HEK293 (cell line): ENCODE data around the gene KIF5A.
A peak's percentile ranks its signal among the peaks of the same experiment; 100 is the strongest.

ENCODE experiments used
- CTCF ChIA-PET: fragments of 350-600 bp; formaldehyde crosslinking; extraction: SDS; loops from one replicate; lab custom pipeline; 2021; ENCODE audit warnings: antibody characterized with exemption; lab: Yijun Ruan, JAX
- POLR2A ChIA-PET: fragments of 300-600 bp; formaldehyde crosslinking; extraction: SDS; loops from one replicate; lab custom pipeline; 2020; ENCODE audit warnings: antibody characterized with exemption, inconsistent platforms; lab: Yijun Ruan, JAX
- H3K27ac ChIP-seq: fragments of 200-500 bp; sonication (Bioruptor generic); 2 replicates; pipeline ENCODE4 v1.5.1; 2014; ENCODE audit warnings: low read depth, low read length, control low read depth, inconsistent platforms; ENCODE audit errors: extremely low read depth
- H3K36me3 ChIP-seq, 2 experiments: fragments of 200-500 bp in 1 of 2; sonication (Bioruptor generic) in 1 of 2; 1 replicate in 1 of 2; 2 replicates in 1 of 2; pipeline ENCODE4 v1.5.1; 2014 to 2017; ENCODE audit warnings: inconsistent platforms in 2 of 2, low read length in 2 of 2; ENCODE audit not compliant: control insufficient read depth in 2 of 2, insufficient read depth in 1 of 2
- H3K4me1 ChIP-seq: fragments of 200-500 bp; sonication (Bioruptor generic); 2 replicates; pipeline ENCODE4 v1.5.1; 2014; ENCODE audit warnings: mild to moderate bottlenecking, low read length, inconsistent platforms; ENCODE audit not compliant: control insufficient read depth, insufficient read depth
- H3K4me3 ChIP-seq: 2 replicates; pipeline ENCODE4 v1.5.1; 2011; ENCODE audit warnings: low read depth, mild to moderate bottlenecking, control low read depth, low read length, moderate library complexity
- H3K9me3 ChIP-seq: fragments of 200-500 bp; sonication (Bioruptor generic); 2 replicates; pipeline ENCODE4 v1.5.1; 2014; ENCODE audit warnings: low read depth, low read length, inconsistent platforms; ENCODE audit not compliant: control insufficient read depth, insufficient read depth
- GLI4 ChIP-seq: fragments of 450-650 bp; formaldehyde crosslinking; IDR thresholded peaks from 2 replicates; pipeline ENCODE4 v1.5.1; 2016; ENCODE audit warnings: missing biosample characterization, missing genetic modification characterization
- SALL2 ChIP-seq: fragments of 450-650 bp; formaldehyde crosslinking; IDR thresholded peaks from 2 replicates; pipeline ENCODE4 v1.5.0; 2017; ENCODE audit warnings: missing biosample characterization, mild to moderate bottlenecking, missing genetic modification characterization, borderline replicate concordance
- SCRT1 ChIP-seq: fragments of 450-650 bp; formaldehyde crosslinking; IDR thresholded peaks from 2 replicates; pipeline ENCODE4 v1.5.1; 2016; ENCODE audit warnings: missing biosample characterization, missing genetic modification characterization, borderline replicate concordance
- SP2 ChIP-seq: fragments of 450-650 bp; formaldehyde crosslinking; IDR thresholded peaks from 2 replicates; pipeline ENCODE4 v1.5.1; 2016; ENCODE audit warnings: missing biosample characterization, missing genetic modification characterization
- ZBTB6 ChIP-seq: fragments of 450-650 bp; formaldehyde crosslinking; IDR thresholded peaks from 2 replicates; pipeline ENCODE4 v1.5.1; 2017; ENCODE audit warnings: missing biosample characterization, missing genetic modification characterization
- ZFHX2 ChIP-seq: fragments of 450-650 bp; formaldehyde crosslinking; conservative IDR thresholded peaks from 2 replicates; pipeline ENCODE4 v1.5.1; 2016; ENCODE audit warnings: missing biosample characterization, missing genetic modification characterization
- ZIC2 ChIP-seq: fragments of 450-650 bp; formaldehyde crosslinking; IDR thresholded peaks from 2 replicates; pipeline ENCODE4 v1.5.1; 2016; ENCODE audit warnings: missing biosample characterization, missing genetic modification characterization
- ZNF10 ChIP-seq: fragments of 450-650 bp; formaldehyde crosslinking; IDR thresholded peaks from 2 replicates; pipeline ENCODE4 v1.5.1; 2017; ENCODE audit warnings: missing biosample characterization, missing genetic modification characterization
- ZNF133 ChIP-seq: fragments of 450-650 bp; formaldehyde crosslinking; IDR thresholded peaks from 2 replicates; pipeline ENCODE4 v1.5.1; 2016; ENCODE audit warnings: missing biosample characterization, missing genetic modification characterization
- ZNF16 ChIP-seq: fragments of 450-650 bp; formaldehyde crosslinking; IDR thresholded peaks from 2 replicates; pipeline ENCODE4 v1.5.1; 2016; ENCODE audit warnings: low read depth, missing biosample characterization, missing genetic modification characterization
- ZNF211 ChIP-seq: fragments of 450-650 bp; formaldehyde crosslinking; IDR thresholded peaks from 2 replicates; pipeline ENCODE4 v1.5.1; 2016; ENCODE audit warnings: low read depth, missing biosample characterization, missing genetic modification characterization
- ZNF335 ChIP-seq: fragments of 450-650 bp; formaldehyde crosslinking; conservative IDR thresholded peaks from 2 replicates; pipeline ENCODE4 v1.5.1; 2016; ENCODE audit warnings: missing biosample characterization, missing genetic modification characterization
- ZNF366 ChIP-seq: fragments of 450-650 bp; formaldehyde crosslinking; conservative IDR thresholded peaks from 2 replicates; pipeline ENCODE4 v1.5.1; 2016; ENCODE audit warnings: missing biosample characterization, missing genetic modification characterization
- ZNF596 ChIP-seq: fragments of 450-650 bp; IDR thresholded peaks from 2 replicates; pipeline ENCODE4 v1.5.0; 2018; ENCODE audit warnings: missing biosample characterization, mild to moderate bottlenecking, missing genetic modification characterization, moderate library complexity
- ZNF664 ChIP-seq: fragments of 450-650 bp; formaldehyde crosslinking; IDR thresholded peaks from 2 replicates; pipeline ENCODE4 v1.5.1; 2016; ENCODE audit warnings: missing biosample characterization, missing genetic modification characterization
- ZNF670 ChIP-seq: fragments of 450-650 bp; formaldehyde crosslinking; IDR thresholded peaks from 2 replicates; pipeline ENCODE4 v1.5.1; 2016; ENCODE audit warnings: missing biosample characterization, missing genetic modification characterization, low read depth
- ZNF785 ChIP-seq: fragments of 450-650 bp; formaldehyde crosslinking; IDR thresholded peaks from 2 replicates; pipeline ENCODE4 v1.5.1; 2016; ENCODE audit warnings: missing biosample characterization, missing genetic modification characterization

The KIF5A gene

GRCh38 chr12:57549203-57549908, 488 bp upstream of the KIF5A start:
- Histone ChIP-seq H3K36me3 (peaks cover 4 to 16% of the 10 kb centered on the region in 2 experiments; a peak in 1 of 3 replicates), H3K27ac (no peak overlapping the region), H3K4me1 (peaks cover 5% of the 10 kb centered on the region)
- POLR2A ChIA-PET: no interaction called here
- CTCF ChIA-PET: interaction anchor here (0.7 kb wide), 1 partner anchor 728 kb away, joined by 3 read pairs; no protein-coding TSS in a partner anchor
- TF ChIP-seq ZNF335 (tag by site-specific recombination): peak; percentile 62
- TF ChIP-seq SALL2: no peak
- TF ChIP-seq, all 188 proteins: peak for 1
- H3K9me3 ChIP-seq: no peaks in the 10 kb centered on the region
- H3K4me3 ChIP-seq: peak overlapping the region; percentile 61

DNA sequence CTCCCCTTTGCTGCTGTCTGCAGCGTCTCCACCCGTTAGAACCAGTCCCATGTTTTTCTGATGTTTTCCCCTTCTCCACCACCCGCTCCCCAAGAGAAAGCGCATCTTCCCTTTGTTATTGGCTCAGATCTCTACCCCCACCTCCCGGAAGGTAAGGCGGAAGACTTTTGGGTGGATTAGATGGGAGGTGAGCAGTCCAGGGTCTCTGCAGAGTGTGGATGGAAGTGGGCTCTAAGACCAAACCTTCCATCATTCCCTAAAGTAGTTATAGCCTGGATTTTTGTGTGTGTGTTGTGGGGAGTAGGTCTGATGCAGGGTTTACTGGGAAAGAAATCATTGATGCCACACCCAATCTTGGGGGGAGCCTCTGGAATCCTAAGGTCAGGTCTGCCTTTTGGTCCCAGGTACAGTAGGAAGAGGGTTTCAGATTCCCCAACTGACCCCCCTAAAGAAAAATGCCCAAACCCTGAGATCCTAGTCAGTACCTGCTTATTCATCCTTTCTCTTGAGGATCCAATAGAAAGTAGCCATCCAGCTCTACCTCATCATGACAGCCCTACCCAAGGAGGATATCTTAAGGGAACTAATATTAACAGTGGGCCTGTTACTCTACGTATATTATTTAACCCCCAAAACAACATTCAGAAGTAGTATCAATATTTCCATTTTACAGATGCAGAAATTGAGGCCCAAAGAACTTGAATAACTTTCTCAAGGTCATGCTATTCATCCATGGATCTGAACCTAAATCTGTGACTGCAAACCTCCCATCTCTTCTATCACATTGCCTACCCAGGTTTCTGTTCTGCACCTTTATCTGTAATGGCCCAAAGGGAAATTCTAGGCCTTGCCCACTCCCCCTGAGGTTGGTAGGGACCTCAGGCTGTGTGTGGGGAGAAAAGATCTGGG, 1.1 kb downstream of the KIF5A start:
- CTCF ChIA-PET: interaction anchor here (0.6 kb wide), 1 partner anchor 37 kb away, joined by 4 read pairs; no protein-coding TSS in a partner anchor
- peaks cover 0 to 3% of the 10 kb centered on the region in 2 experiments; a peak in 1 of 3 replicates for H3K36me3 ChIP-seq
- no peak for TF ChIP-seq SCRT1 (tag by site-specific recombination)
- TF ChIP-seq ZBTB6: no peak
- no peak for TF ChIP-seq ZNF211
- peak; percentile 43; the same call in 1 of the 2 replicates for TF ChIP-seq ZNF366
- no peak for TF ChIP-seq ZNF133 (tag by site-specific recombination)
- no peak for TF ChIP-seq ZNF10
- TF ChIP-seq, all 188 proteins: peak for 1
- H3K9me3 ChIP-seq: no peaks in the 10 kb centered on the region
- POLR2A ChIA-PET: no interaction called here
- H3K4me1 ChIP-seq: peaks cover 3% of the 10 kb centered on the region
- H3K27ac ChIP-seq: no peak overlapping the region
- H3K4me3 ChIP-seq: no peak overlapping the region

- H3K27ac ChIP-seq: no peak overlapping the region
- H3K9me3 ChIP-seq: no peaks in the 10 kb centered on the region
- peaks cover 2% of the 10 kb centered on the region; the same call in 1 of the 2 replicates for H3K4me1 ChIP-seq
- H3K4me3 ChIP-seq: no peak overlapping the region
- POLR2A ChIA-PET: interaction anchor here (0.9 kb wide), 1 partner anchor 33 kb away, joined by 4 read pairs; no protein-coding TSS in a partner anchor
- no peaks in the 10 kb centered on the region for H3K36me3 ChIP-seq
- CTCF ChIA-PET: interaction anchor here (0.6 to 2.2 kb wide), 5 partner anchors 20 to 174 kb away, joined by 3 to 11 read pairs (median 4); no protein-coding TSS in a partner anchor
- TF ChIP-seq ZNF596 (peak; percentile 83), ZIC2 (tag by site-specific recombination) (no peak)
- TF ChIP-seq, all 188 proteins: peak for 1
Observed at GRCh38 chr12:57551637-57552305, 1.9 kb downstream of the KIF5A start.

GRCh38 chr12:57552306-57552651, 2.4 kb downstream of the KIF5A start:
- ChIA-PET CTCF (interaction anchor here (0.7 to 2.2 kb wide), 4 partner anchors 20 to 174 kb away, joined by 3 to 11 read pairs (median 6); no protein-coding TSS in a partner anchor), POLR2A (interaction anchor here (0.9 kb wide), 1 partner anchor 33 kb away, joined by 4 read pairs; no protein-coding TSS in a partner anchor)
- Histone ChIP-seq H3K9me3 (no peaks in the 10 kb centered on the region), H3K4me3 (no peak overlapping the region), H3K4me1 (peaks cover 2% of the 10 kb centered on the region; the same call in 1 of the 2 replicates), H3K27ac (no peak overlapping the region), H3K36me3 (no peaks in the 10 kb centered on the region)
- TF ChIP-seq ZNF670 (no peak), GLI4 (tag by site-specific recombination) (no peak), ZNF16 (tag by site-specific recombination) (no peak), ZFHX2 (tag by site-specific recombination) (no peak), SP2 (no peak), ZNF785 (tag by site-specific recombination) (no peak), ZNF664 (tag by site-specific recombination) (no peak)
